ENCODE results near the gene KCNG4.
"Not testable (repeated sequence)": the region's sequence is repeated elsewhere in the genome, so short reads cannot be mapped to it uniquely, and the experiment has no call there.

The KCNG4 gene

DNA sequence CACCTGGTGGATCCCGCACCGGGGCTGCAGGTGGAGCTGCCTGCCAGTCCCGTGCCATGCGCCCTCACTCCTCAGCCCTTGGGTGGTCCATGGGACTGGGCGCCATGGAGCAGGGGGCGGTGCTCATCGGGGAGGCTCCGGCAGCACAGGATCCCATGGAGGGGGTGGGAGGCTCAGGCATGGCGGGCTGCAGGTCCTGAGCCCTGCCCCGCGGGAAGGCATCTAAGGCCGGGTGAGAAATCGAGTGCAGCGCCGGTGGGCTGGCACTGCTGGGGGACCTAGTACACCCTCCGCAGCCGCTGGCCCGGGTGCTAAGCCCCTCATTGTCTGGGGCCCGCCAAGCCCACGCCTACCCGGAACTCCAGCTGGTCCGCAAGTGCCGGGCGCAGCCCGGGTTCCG is 35.3 kb downstream of the KCNG4 start:
- DNase-seq: not testable (repeated sequence)

DNA sequence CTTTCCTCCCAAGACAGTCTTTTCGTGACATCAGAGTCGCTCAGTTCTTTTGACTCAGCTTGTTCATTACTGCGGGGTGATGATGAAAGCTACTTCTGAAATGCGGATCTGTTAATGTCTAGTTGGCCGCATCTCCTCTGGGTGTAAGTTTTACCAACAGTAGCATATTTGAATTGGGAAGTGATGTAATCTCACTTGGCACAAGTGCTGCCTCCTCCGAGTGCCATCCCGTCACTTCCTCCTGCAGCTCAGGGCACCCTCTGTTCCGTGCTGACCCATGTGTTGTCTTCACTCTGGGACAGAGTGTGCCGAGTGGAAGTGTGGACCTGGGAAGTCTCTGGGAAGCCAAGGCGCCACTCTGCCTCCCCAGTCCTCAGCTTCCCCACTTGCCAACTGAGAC is 40.0 kb downstream of the KCNG4 start:
- DNase-seq: no peak

DNA sequence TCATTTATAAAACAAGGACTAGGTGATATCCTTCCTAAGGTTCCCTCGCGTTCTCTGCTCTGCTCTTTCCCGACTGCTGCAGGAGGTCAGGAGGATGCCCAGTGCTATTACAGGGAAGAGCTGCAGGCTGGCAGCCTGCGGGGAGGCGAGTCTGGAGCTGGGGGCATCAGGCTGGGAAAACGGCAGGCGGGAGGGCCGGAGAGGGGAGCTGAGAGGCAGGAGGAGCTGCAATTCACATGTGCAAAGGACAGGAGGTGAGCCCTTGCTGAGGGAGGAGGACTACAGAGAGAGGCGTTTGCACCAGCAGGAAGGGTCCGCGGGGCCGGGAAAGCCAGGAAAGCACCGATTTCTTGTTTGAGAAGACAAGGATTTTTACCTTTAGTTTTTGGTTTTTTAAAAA is 40.7 kb downstream of the KCNG4 start:
- DNase-seq: no peak

DNA sequence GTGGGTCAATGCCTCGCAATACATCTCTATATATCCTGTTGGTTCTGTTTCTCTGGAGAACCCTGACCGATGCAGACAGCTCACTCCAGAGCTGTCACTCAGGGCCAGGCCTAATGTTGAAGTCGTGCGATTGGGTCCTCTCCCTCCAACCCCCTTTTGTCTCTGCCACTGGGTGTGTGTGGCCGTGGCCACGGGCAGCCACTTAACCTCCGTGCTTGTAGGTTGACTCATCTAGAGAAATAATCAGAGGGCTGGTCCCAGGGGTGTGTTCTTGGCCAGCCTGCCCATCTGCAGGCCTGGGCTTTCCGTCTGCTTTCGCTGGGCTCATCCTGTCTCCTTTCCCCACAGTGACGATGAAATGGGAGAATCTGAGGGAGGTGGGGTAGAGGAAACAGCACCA is 41.4 kb downstream of the KCNG4 start:
- no peak for DNase-seq

DNA sequence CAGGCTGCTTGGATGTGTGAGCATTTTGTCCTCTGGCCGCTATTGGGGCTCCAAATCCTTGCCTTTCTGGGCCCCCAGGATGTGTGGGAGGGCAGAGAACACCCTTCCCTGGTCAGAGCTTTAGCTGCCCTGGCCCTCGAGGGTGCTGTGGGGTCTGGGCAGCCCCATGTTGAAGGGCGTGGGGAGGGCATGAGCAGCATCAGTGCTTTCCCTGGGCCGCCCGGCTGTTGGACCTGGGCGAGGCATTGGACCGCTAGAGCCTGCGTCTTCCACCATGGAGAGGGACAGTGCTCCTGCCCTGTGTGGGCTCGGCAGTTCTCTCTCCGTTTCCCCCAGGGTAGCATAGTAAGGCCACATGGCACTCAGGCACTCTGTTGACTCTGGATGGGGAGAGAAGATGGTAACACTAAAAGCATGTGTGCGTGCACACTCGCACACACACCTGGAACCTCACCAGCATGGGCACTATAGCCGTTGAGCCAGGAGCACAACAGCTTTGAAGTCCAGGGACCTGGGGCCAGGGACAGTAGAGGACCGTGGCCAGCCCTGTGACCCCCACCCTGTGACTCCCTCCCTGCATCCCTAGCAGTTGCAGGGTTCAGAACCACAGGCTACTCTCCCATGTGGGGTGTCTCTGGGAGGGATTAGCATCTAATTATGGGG is 42.2 kb downstream of the KCNG4 start:
- no peak for DNase-seq

DNA sequence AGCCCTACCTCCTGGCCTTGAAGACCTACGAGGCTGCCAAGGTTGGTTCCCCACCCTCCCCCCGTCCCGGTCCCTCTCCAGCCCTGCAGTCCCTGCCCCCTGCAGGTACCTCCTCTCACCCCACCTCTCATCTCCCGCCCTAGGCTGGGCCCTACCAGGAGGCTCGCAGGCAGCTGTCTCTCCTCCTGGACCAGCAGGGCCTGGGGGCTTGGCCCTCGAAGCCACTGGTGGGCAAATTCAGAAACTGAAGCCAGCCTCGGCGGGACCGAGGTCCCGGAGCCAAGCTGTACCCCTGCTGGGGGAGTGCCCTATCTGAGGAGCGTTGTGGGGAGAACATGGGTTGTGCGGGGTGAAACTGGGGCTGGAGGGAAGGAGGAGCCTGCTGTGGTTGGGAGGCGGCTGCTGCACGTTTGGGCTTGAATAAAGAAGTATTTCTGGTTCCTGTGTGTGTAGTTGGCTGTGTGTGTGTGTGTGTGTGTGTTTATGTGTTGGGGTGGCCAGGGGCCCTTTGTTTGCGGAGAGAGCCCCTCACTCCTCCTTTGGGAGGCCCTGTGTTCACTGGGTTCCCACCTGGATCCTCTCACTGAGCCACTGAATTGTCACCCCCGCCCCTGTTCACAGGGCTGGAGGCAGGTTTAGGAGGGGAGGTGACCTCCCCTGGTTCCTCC is 43.0 kb downstream of the KCNG4 start:
- no peak for DNase-seq

DNA sequence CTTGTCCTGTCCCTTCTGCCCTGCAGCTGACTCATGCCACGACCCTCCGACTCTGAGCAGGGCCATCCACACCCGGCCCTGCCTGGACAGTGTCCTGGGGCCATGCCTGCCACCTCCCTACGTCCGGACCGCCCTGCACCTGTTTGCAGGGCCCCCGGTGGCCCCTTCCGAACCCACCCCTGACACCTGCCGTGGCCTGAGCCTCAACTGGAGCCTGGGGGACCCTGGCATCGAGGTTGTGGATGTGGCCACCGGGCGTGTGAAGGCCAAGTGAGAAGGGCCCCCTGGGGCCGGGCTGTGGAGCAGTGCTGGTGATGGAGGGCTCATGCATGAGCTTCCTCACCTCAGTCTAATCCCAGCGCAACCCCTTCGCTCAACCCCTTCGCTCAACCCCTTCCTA is 43.7 kb downstream of the KCNG4 start:
- no peak for DNase-seq

DNA sequence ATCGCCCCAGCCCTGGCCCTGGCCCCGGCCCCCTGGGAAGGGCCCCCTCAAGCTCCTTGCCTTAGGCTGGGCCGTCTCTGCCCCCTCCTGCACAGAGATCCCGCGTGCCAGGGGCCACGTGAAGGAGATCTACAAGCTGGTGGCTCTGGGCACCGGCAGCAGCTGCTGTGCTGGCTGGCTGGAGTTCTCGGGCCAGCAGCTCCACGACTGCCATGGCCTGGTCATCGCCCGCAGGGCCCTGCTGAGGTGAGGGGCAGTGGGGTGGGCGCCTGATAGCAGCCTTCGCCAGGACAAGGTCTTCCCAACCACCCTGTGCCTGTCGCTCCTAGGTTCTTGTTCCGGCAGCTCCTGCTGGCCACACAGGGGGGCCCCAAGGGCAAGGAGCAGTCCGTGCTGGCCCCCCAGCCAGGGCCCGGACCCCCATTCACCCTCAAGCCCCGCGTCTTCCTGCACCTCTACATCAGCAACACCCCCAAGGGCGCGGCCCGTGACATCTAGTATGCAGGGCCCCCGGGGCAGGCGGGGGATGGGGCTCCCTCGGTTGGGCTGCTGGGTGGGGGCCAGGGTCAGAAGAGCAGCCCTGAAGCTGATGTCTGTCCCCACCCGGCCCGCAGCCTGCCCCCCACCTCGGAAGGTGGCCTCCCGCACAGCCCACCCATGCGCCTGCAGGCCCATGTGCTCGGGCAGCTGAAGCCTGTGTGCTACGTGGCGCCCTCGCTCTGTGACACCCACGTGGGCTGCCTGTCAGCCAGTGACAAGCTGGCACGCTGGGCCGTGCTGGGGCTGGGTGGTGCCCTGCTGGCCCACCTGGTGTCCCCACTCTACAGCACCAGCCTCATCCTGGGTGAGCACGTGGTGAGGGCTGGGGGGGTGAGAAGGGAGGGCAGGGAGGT is 44.4 kb downstream of the KCNG4 start:
- no peak for DNase-seq

DNA sequence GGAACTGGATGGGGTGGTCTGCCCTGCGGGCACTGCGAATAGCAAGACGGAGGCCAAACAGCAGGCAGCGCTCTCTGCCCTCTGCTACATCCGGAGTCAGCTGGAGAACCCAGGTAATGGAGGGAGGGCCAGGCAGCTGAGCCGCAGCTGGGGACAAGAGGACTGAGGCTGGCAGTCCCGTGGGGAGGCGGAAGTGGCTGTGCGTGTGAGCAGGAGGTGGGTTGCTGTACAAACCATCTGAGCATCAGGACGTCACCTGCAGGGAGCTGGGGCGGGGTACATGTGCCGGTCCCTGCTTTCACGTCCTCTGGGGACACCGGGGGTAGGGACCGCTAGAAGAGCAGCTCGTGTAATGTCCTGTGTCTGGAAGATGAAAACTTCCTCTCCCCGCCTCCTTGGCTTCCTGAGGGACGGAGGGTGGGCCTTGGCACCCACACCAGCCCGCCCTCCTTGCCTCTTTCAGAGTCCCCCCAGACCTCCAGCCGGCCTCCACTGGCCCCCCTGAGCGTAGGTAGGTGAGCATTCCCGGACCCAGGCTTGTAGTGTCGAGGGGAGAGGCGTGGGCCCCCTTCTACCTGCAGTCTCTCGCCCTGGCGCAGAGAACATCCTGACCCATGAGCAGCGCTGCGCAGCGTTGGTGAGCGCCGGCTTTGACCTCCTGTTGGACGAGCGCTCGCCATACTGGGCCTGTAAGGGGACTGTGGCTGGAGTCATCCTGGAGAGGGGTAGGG is 45.2 kb downstream of the KCNG4 start:
- no peak for DNase-seq

DNA sequence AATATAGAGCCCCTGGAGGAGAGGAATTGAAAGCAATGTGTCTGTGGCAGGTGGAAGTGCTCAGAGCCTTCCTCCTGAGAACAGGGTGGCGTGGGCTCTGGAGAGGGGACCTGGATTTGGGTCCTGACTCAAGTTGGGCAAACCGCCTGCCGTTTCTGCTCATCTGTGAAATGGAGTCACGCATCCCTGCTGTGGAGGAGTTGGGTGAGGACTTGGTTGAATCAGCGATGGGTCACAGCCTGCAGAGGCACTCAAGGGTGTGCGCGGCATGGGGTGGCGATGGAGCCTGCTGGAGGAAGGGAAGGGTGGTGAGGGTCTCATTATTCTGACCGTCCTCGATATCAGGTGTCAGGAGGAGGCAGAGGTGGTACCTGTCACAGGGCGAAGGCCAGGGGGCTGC is 45.8 kb downstream of the KCNG4 start:
- no peak for DNase-seq

DNA sequence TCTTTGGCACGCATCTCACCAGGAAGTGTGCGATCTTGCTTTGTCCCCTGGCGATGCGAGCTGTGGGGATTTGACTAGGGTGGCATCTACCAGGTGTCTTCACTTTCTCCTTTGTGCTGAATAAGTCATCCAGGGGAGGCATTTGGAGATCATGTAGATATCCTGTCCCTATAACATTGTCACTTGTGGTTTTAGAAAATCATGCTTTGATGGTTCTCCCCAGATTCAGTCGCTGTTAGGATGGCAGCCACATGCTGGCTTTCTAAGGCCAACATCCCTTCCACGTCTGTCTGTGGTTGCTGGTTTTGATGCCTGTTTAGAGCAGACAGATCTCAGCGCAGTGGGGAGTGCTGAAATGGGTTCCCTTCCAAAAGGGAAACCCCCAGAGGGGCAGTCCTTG is 46.3 kb downstream of the KCNG4 start:
- DNase-seq: no peak

DNA sequence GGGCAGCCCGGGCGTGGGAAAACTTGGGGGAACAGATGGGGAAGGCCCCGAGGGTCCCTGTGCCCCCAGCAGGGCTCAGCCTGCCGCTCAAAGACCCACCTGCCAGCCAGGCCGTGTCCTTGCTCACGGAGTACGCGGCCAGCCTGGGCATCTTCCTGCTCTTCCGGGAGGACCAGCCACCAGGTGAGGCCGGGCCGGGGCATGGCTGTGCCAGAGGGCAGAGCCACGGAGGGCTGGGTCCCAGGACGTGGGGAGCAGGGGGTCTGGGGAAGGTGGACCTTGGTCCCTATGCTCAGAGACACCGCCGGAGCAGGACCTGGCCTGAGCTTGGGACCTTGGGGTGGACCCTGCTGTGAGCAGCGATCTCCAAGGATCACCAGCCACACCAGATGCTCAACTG is 48.3 kb downstream of the KCNG4 start:
- DNase-seq: no peak

DNA sequence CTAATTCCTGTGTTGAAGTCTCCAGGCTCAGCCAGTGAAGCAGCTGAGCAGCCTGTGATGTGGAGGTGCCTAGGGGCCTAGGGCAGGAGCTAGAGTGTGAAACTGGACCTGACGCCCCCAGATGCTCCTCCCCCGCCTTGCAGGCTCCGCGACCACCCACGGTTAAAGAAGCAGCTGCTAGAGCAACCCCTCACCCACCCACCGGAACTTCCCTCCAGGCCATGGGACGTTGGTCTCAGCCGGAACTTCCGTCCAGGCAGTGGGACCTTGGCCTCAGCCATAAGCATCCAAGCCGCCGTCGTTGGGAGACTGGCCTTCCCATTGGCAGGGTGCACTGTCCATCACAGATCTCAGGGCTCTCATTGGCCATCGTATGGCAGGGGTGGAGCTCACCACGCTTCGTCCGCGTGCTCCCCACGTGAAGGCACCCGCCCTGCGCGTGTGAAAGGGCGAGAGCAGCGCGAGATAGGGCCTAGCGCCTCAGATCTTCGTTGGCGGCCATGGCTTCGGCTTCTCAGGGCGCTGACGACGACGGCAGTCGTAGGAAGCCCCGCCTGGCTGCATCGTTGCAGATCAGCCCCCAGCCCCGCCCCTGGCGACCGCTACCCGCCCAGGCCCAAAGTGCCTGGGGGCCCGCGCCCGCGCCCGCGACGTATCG is 49.0 kb downstream of the KCNG4 start, which contains the start of gene ADAD2:
ADAD2 (plus strand) TSS at position 427 of the 658 bp plus-strand sequence; CDS start at position 501, 74 bp downstream.
- DNase-seq: no peak

DNA sequence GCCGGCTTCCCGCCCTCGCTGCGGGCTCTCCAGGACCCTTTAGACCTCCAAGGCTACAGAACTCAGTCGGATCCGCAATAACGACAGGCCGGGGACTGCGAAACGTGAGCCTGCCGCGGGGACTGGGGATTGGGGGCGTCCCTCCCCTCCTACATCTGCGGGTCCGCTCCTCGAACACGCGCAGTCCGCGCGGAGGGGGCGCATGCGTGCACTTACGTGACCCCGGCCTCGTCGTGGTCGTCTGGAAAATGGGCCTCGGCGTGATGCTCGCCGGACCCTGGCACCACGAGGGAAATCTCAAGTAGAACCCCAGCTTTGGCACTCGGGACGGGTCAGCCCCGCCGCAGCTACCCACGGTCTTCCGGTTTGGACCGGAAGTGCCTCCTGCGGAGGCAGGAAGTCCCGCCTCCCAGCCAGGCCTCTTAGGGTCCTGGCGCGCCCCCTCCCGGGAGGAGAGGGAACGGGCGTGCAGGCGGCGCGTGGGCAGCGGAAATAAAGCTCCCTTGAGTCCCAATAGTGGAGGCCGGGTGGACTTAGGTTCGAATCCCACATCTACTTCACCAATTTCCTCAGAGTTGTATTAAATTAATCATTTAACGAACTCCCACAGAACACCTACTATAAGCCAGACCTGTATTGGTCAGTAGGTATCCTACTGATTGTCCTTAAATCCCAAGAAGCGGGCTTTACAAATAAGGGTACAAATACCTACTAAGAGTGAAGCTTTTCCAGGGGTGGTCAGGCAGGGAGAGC is 53.0 kb downstream of the KCNG4 start, which contains the start of gene TAF1C:
TAF1C (minus strand) TSS at position 373 of the 753 bp plus-strand sequence. CDS start 2,069 bp downstream, outside the sequence.
- peak; percentile 83 for DNase-seq

DNA sequence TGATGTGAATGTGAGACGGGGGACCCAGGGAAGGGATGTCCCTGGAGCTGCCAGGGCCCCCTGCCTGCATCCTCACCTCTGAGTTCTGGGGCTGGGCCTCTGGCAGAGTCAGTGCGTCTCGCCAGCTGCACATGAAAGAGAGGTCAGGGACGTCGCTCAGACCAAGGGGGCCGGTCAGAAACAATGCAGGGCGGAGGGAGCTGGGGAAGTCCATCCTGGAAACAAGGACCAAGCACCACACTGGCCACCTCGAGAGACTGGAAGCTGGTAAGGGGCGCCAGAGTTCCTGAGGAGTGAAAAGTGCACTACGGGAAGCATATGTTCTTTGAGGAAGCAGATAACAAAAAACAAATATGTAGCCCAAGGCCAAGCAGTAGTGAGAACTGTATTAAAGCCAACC is 55.0 kb downstream of the KCNG4 start:
- DNase-seq: no peak

DNA sequence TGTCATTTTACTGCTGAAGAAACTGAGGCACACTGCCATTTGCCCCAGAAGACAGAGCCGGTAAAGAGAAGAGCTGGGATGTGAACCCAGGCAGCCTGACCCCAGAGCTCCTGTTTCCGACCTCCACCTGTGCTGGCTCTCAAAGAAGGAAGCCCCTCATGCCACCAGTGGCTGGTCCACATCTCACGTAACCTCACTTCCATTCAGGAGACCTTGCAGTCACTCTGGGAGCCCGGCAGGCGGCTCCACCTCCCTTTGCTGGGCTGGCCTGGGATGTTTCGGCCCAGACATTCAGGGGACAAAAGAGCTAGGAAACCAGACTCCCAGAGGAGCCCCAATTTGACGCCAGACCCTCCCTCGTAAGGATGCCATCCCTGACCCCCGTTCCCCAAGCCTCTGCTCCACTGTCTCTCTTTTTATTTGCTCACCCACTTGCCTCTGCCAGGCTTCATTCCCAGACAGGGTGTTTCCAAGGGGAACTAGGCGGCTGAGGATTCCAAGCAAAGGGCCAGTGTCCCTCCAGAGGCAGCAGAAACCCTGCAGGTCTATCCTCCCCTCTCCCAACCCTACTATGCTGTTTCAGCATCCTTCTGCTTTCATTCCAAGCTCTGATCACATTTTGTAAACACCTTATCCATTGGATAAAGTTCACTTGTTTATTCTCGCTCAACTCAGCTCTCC is 55.8 kb downstream of the KCNG4 start:
- no peak for DNase-seq

DNA sequence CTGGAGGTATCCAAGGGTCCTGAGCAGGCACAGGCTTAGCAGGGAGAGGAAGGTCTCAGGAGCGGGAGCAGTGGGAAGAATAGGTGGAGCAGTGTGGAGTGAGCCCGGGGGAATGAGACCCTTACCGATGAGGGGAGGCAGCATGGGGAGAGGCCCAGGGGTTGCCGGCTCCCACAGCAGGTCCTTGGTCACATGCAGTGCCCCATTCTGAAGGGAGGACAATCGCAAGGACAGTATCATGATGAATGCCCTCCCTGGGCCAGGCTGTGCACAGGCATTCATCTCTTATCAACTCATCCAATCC is 56.3 kb downstream of the KCNG4 start:
- no peak for DNase-seq

DNA sequence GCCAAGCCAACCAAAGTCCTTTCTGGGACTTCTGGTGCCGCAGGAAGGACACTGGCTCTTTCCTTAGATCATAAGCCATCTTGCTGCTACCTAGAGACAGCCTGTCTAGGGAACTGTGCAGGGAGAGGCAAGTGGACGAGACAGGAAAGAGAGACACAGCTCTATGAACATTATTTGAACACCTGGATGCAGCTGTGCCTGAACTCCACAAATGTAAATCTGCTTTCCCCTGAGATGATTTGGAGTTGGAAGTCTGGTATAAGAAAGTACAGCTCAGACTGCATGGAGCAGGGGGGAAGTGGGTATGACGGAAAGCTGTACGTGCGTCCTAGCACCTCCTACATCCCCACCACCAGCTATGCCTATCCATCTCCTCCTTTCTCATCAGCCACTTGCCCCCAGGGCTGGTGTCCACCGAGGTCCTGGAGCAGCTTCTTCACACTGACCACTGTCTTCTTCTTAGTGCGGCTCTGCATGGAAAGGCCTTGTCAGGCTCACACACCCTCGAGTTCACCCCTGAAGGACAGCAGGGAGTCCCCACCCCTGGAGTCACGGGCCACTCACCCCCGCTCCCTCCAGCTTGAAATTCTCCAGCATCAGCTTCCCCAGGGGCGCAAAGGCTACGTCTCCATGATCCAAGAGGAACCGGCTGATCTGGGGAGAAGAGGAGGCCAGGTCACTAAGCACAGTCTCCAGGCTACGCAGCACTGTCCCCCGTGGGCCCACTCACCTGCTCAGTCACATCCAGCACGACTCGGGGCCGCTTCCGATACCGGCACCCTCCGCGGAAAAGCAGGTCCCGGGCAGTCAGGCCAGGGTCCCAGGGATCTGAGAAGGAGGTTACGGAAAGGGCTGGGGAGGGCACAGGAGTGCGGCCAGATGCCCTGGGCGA is 56.9 kb downstream of the KCNG4 start:
- no peak for DNase-seq

DNA sequence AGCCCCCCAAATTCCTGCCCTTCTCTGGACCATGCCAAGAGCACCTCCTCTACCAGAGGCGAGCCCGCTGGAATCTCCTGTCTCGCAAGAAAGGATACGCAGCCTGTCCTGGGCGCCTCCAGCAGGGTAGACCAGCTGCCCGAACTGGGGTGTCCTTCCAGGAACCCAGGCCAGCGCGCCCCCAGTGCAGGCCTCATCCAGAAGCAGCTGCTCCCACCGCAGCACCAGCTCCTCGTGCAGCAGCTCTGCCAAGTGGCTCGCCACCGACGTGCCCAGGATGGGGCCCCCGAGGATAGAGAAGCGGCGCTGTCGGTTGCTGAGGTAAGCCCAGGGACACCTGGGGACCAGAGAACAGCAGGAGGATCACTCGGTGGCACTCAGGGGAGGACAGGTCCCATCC is 57.7 kb downstream of the KCNG4 start:
- no peak for DNase-seq

Data from amniotic stem cell (primary cell).